ENCODE measurements around the gene SFSWAP.

The SFSWAP gene

GRCh38 chr12:131796754-131797587 is 86.1 kb downstream of the SFSWAP start:
- no peak overlapping the region for H3K4me3 ChIP-seq (ENCODE audit: low read depth in 1 of 2, low read length in 2 of 2)
- H3K9ac ChIP-seq (ENCODE audit: low read length): no peak overlapping the region
- no peaks in the 10 kb centered on the region for H3K4me1 ChIP-seq (ENCODE audit: insufficient read depth, low read length)
- H3K36me3 ChIP-seq (ENCODE audit: insufficient read depth, low read length): peaks cover 48% of the 10 kb centered on the region
- no peaks in the 10 kb centered on the region for H3K27me3 ChIP-seq (ENCODE audit: control insufficient read depth in 1 of 2, insufficient read depth in 2 of 2, low read length in 2 of 2)
- no peaks in the 10 kb centered on the region for H3K9me3 ChIP-seq (ENCODE audit: low read length)
- H3K27ac ChIP-seq (ENCODE audit: low read depth, low read length): no peak overlapping the region

GRCh38 chr12:131797588-131797934 is 86.7 kb downstream of the SFSWAP start:
- Histone ChIP-seq H3K27ac (ENCODE audit: low read depth, low read length) (no peak overlapping the region), H3K4me3 (ENCODE audit: low read depth in 1 of 2, low read length in 2 of 2) (no peak overlapping the region), H3K9me3 (ENCODE audit: low read length) (no peaks in the 10 kb centered on the region), H3K27me3 (ENCODE audit: control insufficient read depth in 1 of 2, insufficient read depth in 2 of 2, low read length in 2 of 2) (no peaks in the 10 kb centered on the region), H3K36me3 (ENCODE audit: insufficient read depth, low read length) (peaks cover 46% of the 10 kb centered on the region), H3K4me1 (ENCODE audit: insufficient read depth, low read length) (no peaks in the 10 kb centered on the region), H3K9ac (ENCODE audit: low read length) (no peak overlapping the region)

GRCh38 chr12:131799195-131799594 is 88.3 kb downstream of the SFSWAP start:
- peaks cover 36% of the 10 kb centered on the region for H3K36me3 ChIP-seq (ENCODE audit: insufficient read depth, low read length)
- H3K4me1 ChIP-seq (ENCODE audit: insufficient read depth, low read length): peaks cover 5% of the 10 kb centered on the region
- H3K27ac ChIP-seq (ENCODE audit: low read depth, low read length): no peak overlapping the region
- no peak overlapping the region for H3K9ac ChIP-seq (ENCODE audit: low read length)
- H3K9me3 ChIP-seq (ENCODE audit: low read length): no peaks in the 10 kb centered on the region
- no peak overlapping the region for H3K4me3 ChIP-seq (ENCODE audit: low read depth in 1 of 2, low read length in 2 of 2)
- H3K27me3 ChIP-seq (ENCODE audit: control insufficient read depth in 1 of 2, insufficient read depth in 2 of 2, low read length in 2 of 2): no peaks in the 10 kb centered on the region

- H3K9me3 ChIP-seq (ENCODE audit: low read length): no peaks in the 10 kb centered on the region
- H3K4me3 ChIP-seq (ENCODE audit: low read depth in 1 of 2, low read length in 2 of 2): no peak overlapping the region
- peaks cover 5% of the 10 kb centered on the region for H3K4me1 ChIP-seq (ENCODE audit: insufficient read depth, low read length)
- peaks cover 33% of the 10 kb centered on the region for H3K36me3 ChIP-seq (ENCODE audit: insufficient read depth, low read length)
- no peak overlapping the region for H3K27ac ChIP-seq (ENCODE audit: low read depth, low read length)
- H3K27me3 ChIP-seq (ENCODE audit: control insufficient read depth in 1 of 2, insufficient read depth in 2 of 2, low read length in 2 of 2): no peaks in the 10 kb centered on the region
- H3K9ac ChIP-seq (ENCODE audit: low read length): no peak overlapping the region
These were observed 89.1 kb downstream of the SFSWAP start for GRCh38 chr12:131799828-131800593.

GRCh38 chr12:131800594-131801135 is 89.8 kb downstream of the SFSWAP start:
- Histone ChIP-seq H3K9me3 (ENCODE audit: low read length) (no peaks in the 10 kb centered on the region), H3K9ac (ENCODE audit: low read length) (no peak overlapping the region), H3K4me1 (ENCODE audit: insufficient read depth, low read length) (peaks cover 5% of the 10 kb centered on the region), H3K36me3 (ENCODE audit: insufficient read depth, low read length) (peaks cover 30% of the 10 kb centered on the region), H3K27ac (ENCODE audit: low read depth, low read length) (no peak overlapping the region), H3K27me3 (ENCODE audit: control insufficient read depth in 1 of 2, insufficient read depth in 2 of 2, low read length in 2 of 2) (no peaks in the 10 kb centered on the region), H3K4me3 (ENCODE audit: low read depth in 1 of 2, low read length in 2 of 2) (no peak overlapping the region)

- Histone ChIP-seq H3K9ac (ENCODE audit: low read length) (no peak overlapping the region), H3K27me3 (ENCODE audit: control insufficient read depth in 1 of 2, insufficient read depth in 2 of 2, low read length in 2 of 2) (no peaks in the 10 kb centered on the region), H3K27ac (ENCODE audit: low read depth, low read length) (no peak overlapping the region), H3K36me3 (ENCODE audit: insufficient read depth, low read length) (peaks cover 30% of the 10 kb centered on the region), H3K4me1 (ENCODE audit: insufficient read depth, low read length) (peaks cover 5% of the 10 kb centered on the region), H3K9me3 (ENCODE audit: low read length) (no peaks in the 10 kb centered on the region), H3K4me3 (ENCODE audit: low read depth in 1 of 2, low read length in 2 of 2) (no peak overlapping the region)
These were observed 90.5 kb downstream of the SFSWAP start for GRCh38 chr12:131801254-131801866.

GRCh38 chr12:131803961-131804521 is 93.2 kb downstream of the SFSWAP start:
- Histone ChIP-seq H3K4me3 (ENCODE audit: low read depth in 1 of 2, low read length in 2 of 2) (no peak overlapping the region), H3K27me3 (ENCODE audit: control insufficient read depth in 1 of 2, insufficient read depth in 2 of 2, low read length in 2 of 2) (no peaks in the 10 kb centered on the region), H3K27ac (ENCODE audit: low read depth, low read length) (no peak overlapping the region), H3K9me3 (ENCODE audit: low read length) (no peaks in the 10 kb centered on the region), H3K36me3 (ENCODE audit: insufficient read depth, low read length) (peaks cover 16% of the 10 kb centered on the region), H3K9ac (ENCODE audit: low read length) (no peak overlapping the region), H3K4me1 (ENCODE audit: insufficient read depth, low read length) (peaks cover 5% of the 10 kb centered on the region)

- Histone ChIP-seq H3K4me3 (ENCODE audit: low read depth in 1 of 2, low read length in 2 of 2) (no peak overlapping the region), H3K9me3 (ENCODE audit: low read length) (no peaks in the 10 kb centered on the region), H3K27me3 (ENCODE audit: control insufficient read depth in 1 of 2, insufficient read depth in 2 of 2, low read length in 2 of 2) (no peaks in the 10 kb centered on the region), H3K36me3 (ENCODE audit: insufficient read depth, low read length) (peaks cover 8% of the 10 kb centered on the region), H3K9ac (ENCODE audit: low read length) (no peak overlapping the region), H3K27ac (ENCODE audit: low read depth, low read length) (no peak overlapping the region), H3K4me1 (ENCODE audit: insufficient read depth, low read length) (peaks cover 5% of the 10 kb centered on the region)
These were observed 94.5 kb downstream of the SFSWAP start for GRCh38 chr12:131805421-131805820.

GRCh38 chr12:131806674-131807073 is 95.8 kb downstream of the SFSWAP start:
- H3K27ac ChIP-seq (ENCODE audit: low read depth, low read length): no peak overlapping the region
- H3K4me3 ChIP-seq (ENCODE audit: low read depth in 1 of 2, low read length in 2 of 2): no peak overlapping the region
- H3K9me3 ChIP-seq (ENCODE audit: low read length): no peaks in the 10 kb centered on the region
- H3K9ac ChIP-seq (ENCODE audit: low read length): no peak overlapping the region
- H3K4me1 ChIP-seq (ENCODE audit: insufficient read depth, low read length): peaks cover 5% of the 10 kb centered on the region
- H3K27me3 ChIP-seq (ENCODE audit: control insufficient read depth in 1 of 2, insufficient read depth in 2 of 2, low read length in 2 of 2): no peaks in the 10 kb centered on the region
- peaks cover 6% of the 10 kb centered on the region for H3K36me3 ChIP-seq (ENCODE audit: insufficient read depth, low read length)

- Histone ChIP-seq H3K9ac (ENCODE audit: low read length) (no peak overlapping the region), H3K9me3 (ENCODE audit: low read length) (no peaks in the 10 kb centered on the region), H3K4me3 (ENCODE audit: low read depth in 1 of 2, low read length in 2 of 2) (no peak overlapping the region), H3K27me3 (ENCODE audit: control insufficient read depth in 1 of 2, insufficient read depth in 2 of 2, low read length in 2 of 2) (no peaks in the 10 kb centered on the region), H3K27ac (ENCODE audit: low read depth, low read length) (no peak overlapping the region), H3K36me3 (ENCODE audit: insufficient read depth, low read length) (no peaks in the 10 kb centered on the region), H3K4me1 (ENCODE audit: insufficient read depth, low read length) (peaks cover 3% of the 10 kb centered on the region)
These were observed 98.0 kb downstream of the SFSWAP start for GRCh38 chr12:131808744-131809371.
